AG09309 (cell line): ENCODE measurements around the gene PRDM5.

Experiments used
- DNase-seq: peaks from one replicate; pipeline ENCODE4 v3.0.0-alpha.2; 2010; ENCODE audit warnings: low read depth
- H3K4me3 ChIP-seq: 2 replicates; pipeline ENCODE4 v1.5.1; 2011; ENCODE audit warnings: mild to moderate bottlenecking, low read depth, low read length, moderate library complexity; ENCODE audit not compliant: control insufficient read depth
- TF ChIP-seq, protein P1 (sequence below): IDR thresholded peaks from 2 replicates; pipeline ENCODE4 v1.5.1; 2011; ENCODE audit warnings: mild to moderate bottlenecking, low read depth, low read length, inconsistent platforms; ENCODE audit not compliant: insufficient read depth, control insufficient read depth; ENCODE audit errors: missing control alignments

Gene PRDM5

DNA sequence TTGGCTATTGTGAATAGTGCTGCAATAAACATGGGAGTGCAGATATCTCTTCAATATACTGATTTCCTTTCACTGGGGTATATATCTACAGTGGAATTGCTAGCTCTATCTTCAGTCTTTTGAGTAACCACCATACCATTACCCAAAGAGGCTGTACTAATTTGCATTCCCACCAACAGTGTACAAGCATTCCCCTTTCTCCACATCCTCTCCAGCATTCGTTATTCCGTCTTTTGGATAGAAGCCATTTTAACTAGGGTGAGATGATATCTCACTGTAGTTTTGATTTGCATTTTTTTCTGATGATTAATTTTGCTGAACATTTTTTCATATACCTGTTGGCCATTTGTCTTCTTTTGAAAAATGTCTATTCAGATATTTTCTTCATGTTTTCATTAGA lies 110.3 kb downstream of the PRDM5 start:
- DNase-seq = no peak
- no peak overlapping the region for H3K4me3 ChIP-seq
- TF ChIP-seq, protein P1, sequence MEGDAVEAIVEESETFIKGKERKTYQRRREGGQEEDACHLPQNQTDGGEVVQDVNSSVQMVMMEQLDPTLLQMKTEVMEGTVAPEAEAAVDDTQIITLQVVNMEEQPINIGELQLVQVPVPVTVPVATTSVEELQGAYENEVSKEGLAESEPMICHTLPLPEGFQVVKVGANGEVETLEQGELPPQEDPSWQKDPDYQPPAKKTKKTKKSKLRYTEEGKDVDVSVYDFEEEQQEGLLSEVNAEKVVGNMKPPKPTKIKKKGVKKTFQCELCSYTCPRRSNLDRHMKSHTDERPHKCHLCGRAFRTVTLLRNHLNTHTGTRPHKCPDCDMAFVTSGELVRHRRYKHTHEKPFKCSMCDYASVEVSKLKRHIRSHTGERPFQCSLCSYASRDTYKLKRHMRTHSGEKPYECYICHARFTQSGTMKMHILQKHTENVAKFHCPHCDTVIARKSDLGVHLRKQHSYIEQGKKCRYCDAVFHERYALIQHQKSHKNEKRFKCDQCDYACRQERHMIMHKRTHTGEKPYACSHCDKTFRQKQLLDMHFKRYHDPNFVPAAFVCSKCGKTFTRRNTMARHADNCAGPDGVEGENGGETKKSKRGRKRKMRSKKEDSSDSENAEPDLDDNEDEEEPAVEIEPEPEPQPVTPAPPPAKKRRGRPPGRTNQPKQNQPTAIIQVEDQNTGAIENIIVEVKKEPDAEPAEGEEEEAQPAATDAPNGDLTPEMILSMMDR = no peak

DNA sequence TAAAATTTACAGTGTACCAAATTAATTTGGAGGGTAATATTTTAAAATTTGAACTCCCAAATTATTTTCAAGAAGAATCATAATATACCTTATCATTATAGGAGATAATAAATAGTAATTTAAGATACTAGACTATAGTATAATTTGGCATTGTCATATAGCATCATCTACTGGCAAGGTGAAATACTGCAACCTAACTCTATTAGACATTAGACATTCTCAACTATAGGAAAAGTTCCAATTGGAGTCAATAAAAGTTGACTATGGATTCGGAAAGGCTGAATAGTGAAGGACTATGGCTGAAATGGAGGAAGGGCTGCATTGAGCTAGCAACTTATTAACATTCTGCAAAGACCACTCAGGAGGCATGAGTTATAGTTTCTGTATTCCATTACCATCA lies 113.0 kb downstream of the PRDM5 start:
- no peak for DNase-seq
- TF ChIP-seq, protein P1 = peak; percentile 29

DNA sequence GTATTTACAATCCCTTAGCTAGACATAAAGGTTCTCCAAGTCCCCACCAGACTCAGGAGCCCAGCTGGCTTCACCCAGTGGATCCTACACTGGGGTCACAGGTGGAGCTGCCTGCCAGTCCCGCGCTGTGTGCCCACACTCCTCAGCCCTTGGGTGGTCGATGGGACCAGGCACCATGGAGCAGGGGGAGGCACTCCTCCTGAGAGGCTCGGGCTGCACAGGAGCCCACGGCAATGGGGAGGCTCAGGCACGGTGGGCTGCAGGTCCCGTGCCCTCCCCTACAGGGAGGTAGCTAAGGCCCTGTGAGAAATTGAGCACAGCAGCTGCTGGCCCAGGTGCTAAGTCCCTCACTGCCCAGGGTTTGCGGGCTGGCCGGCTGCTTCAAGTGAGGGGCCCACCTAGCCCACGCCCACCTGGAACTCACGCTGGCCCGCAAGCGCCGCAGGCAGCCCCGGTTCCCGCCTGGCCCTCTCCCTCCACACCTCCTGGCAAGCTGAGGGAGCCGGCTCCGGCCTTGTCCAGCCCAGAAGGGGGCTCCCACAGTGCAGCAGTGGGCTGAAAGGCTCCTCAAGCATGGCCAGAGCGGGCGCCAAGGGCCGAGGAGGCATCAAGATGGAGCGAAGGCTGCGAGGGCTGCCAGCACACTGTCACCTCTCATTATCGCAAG lies 113.9 kb downstream of the PRDM5 start:
- TF ChIP-seq, protein P1 = no peak
- no peak overlapping the region for H3K4me3 ChIP-seq
- DNase-seq = no peak

More for the DNA sequence above, 113.0 kb downstream of the PRDM5 start:
- no peak overlapping the region for H3K4me3 ChIP-seq

DNA sequence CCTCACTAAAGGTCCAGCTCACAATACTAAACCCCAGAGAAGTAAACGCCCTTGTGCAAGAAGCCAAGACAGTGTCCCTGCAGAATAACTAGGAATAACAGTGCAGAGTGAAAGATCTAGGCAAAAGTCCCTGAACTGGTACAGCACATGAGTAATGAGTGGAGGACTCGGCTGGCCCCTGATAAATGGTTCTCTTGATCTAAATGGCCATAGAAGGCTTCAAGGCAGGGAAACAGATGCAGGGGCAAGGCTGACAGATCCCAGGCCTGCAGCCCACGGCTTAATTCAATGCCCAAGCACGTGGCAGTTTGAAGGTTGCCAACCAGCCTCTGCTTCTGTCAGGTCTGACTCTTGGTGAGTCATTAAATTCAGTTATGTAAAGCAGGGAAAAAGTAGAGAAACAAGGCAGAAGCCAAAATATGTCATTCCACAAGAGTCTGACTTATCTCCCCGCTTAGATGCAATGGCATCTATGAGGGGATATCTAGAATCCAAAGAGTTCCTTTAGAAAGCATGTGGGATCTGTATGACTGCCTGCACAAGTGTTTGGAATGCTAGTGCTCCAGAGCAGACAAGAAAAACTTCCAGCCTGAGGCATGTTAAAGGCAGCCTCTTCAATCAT lies 121.3 kb downstream of the PRDM5 start:
- TF ChIP-seq, protein P1 = no peak
- DNase-seq = peak; percentile 25
- no peak overlapping the region for H3K4me3 ChIP-seq

DNA sequence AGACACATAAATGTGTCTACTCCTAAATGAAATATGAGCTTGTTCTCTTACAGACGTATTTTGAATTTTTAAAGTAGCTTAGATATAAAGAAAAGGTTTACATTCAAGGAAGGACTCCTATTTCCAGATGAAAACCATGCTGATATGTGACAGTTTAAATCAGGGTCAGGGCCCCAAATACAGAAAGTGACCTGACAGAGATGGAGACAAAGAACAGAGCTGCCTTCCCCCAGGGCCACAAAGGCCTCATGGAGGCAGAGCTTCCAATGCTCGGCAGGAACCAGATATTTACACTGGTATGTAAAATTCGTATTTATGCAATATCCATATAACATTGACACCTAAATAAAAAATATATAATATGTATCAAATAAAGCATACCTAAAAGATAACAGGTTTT lies 124.0 kb downstream of the PRDM5 start:
- TF ChIP-seq, protein P1 = no peak
- H3K4me3 ChIP-seq = no peak overlapping the region
- DNase-seq = no peak

DNA sequence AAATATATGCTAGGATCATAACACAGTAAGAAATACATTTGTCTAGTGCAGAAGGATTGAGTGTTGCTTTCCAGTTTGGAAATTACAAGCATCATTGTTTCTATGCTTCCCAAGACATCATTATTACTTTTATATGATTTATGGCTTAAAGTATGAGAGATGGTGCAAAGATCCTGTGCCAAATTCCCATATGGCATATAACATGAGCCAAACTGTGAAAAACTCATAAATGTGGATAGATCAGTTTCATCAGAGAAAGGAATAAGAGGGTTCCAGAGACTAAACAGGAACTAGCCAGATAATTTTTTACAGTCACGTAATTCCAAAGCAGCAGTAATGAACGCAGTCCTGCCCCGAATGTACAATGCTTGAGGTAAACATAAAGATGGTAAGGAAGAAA lies 126.3 kb downstream of the PRDM5 start:
- no peak overlapping the region for H3K4me3 ChIP-seq
- DNase-seq = no peak
- TF ChIP-seq, protein P1 = no peak
